Endothelial cell of umbilical vein (primary cell): ENCODE results near the gene ACSL4. TPM values are rescaled to one million over a fixed set of nuclear protein-coding genes. Genes with fewer than 3 reads are reported as not detected.

Experiments
- BruUV-seq: library from RNA; stranded (reverse); fragments of 400-500 nt; replicated peaks from 2 replicates; lab custom pipeline; 2021; lab: Mats Ljungman, UMichigan
- CTCF ChIA-PET: fragments of 300-600, 350-600 bp; sonication (Branson Sonifier 250); formaldehyde crosslinking; loops from one replicate; lab custom pipeline; 2021; ENCODE audit warnings: antibody characterized with exemption, inconsistent platforms; lab: Charles Lee
- POLR2A ChIA-PET: fragments of 300-600, 350-600 bp; sonication (Branson Sonifier 250); formaldehyde crosslinking; loops from one replicate; lab custom pipeline; 2021; ENCODE audit warnings: antibody characterized with exemption, inconsistent platforms; lab: Charles Lee
- DNase-seq: peaks from one replicate; pipeline ENCODE4 v3.0.0-alpha.2; 2011; ENCODE audit warnings: low read depth, low spot score
- FAIRE-seq: peaks from 2 replicates; lab custom pipeline; 2011; peaks lifted over from hg19 to GRCh38; lab: Jason Lieb, UNC
- H2AFZ ChIP-seq: 2 replicates; pipeline ENCODE4 v1.6.0; 2012; ENCODE audit warnings: low read depth, low read length, control low read depth, inconsistent platforms
- H3K27ac ChIP-seq: 2 replicates; pipeline ENCODE4 v1.5.1; 2011; ENCODE audit warnings: low read depth, mild to moderate bottlenecking, control low read depth, low read length, moderate library complexity; ENCODE audit not compliant: insufficient read depth
- H3K27me3 ChIP-seq, 2 experiments: 2 replicates each; pipeline versions ENCODE4 v1.6.0 to v1.6.1; 2011; ENCODE audit warnings: low read length in 2 of 2, mixed read lengths in 1 of 2; ENCODE audit not compliant: control insufficient read depth in 2 of 2, insufficient read depth in 2 of 2
- H3K36me3 ChIP-seq, 2 experiments: 2 replicates in 1 of 2; 3 replicates in 1 of 2; pipeline ENCODE4 v1.5.1; 2011; ENCODE audit warnings: low read length in 2 of 2, mild to moderate bottlenecking in 1 of 2, moderate library complexity in 1 of 2; ENCODE audit not compliant: control insufficient read depth in 2 of 2, insufficient read depth in 2 of 2; ENCODE audit errors: extremely low read depth in 1 of 2
- H3K4me1 ChIP-seq: 3 replicates; pipeline ENCODE4 v1.5.1; 2011; ENCODE audit warnings: mild to moderate bottlenecking, low read length; ENCODE audit not compliant: control insufficient read depth, insufficient read depth; ENCODE audit errors: extremely low read depth
- H3K4me2 ChIP-seq: 2 replicates; pipeline ENCODE4 v1.6.1; 2011; ENCODE audit warnings: low read length, control low read depth, mixed read lengths; ENCODE audit not compliant: insufficient read depth
- H3K4me3 ChIP-seq, 3 experiments: fragments of 200-600 bp in 1 of 3; sonication (generic), shearing (Covaris generic) in 1 of 3; replicated peaks in 1 of 3; 2 replicates each; pipeline ENCODE4 v1.5.1; 2011 to 2016; ENCODE audit warnings: control low read depth in 3 of 3, low read length in 3 of 3, mild to moderate bottlenecking in 2 of 3, inconsistent platforms in 1 of 3, low read depth in 1 of 3, moderate library complexity in 1 of 3; ENCODE audit not compliant: insufficient read depth in 1 of 3
- H3K79me2 ChIP-seq: 2 replicates; pipeline ENCODE4 v1.6.0; 2012; ENCODE audit warnings: low read length, inconsistent platforms; ENCODE audit not compliant: control insufficient read depth, insufficient read depth
- H3K9ac ChIP-seq: replicated peaks from 2 replicates; pipeline ENCODE3; 2011; ENCODE audit warnings: low read length, control low read depth; ENCODE audit not compliant: insufficient read depth; ENCODE audit errors: extremely low read depth
- H3K9me1 ChIP-seq: replicated peaks from 3 replicates; pipeline ENCODE4 v1.6.0; 2011; ENCODE audit warnings: mild to moderate bottlenecking, low read length; ENCODE audit not compliant: control insufficient read depth, insufficient read depth; ENCODE audit errors: extremely low read depth
- H3K9me3 ChIP-seq: replicated peaks from 2 replicates; pipeline ENCODE4 v1.5.1; 2012; ENCODE audit warnings: low read length, inconsistent platforms; ENCODE audit not compliant: control insufficient read depth, insufficient read depth
- H4K20me1 ChIP-seq: replicated peaks from 2 replicates; pipeline ENCODE3; 2011; ENCODE audit warnings: mild to moderate bottlenecking, low read length; ENCODE audit not compliant: control insufficient read depth, insufficient read depth; ENCODE audit errors: extremely low read depth
- CTCF ChIP-seq, 2 donors: IDR thresholded peaks; 1 replicate in 1 of 2; 2 replicates in 1 of 2; pipeline ENCODE4 v1.5.1; 2011; ENCODE audit warnings: low read length in 2 of 2, mild to moderate bottlenecking in 2 of 2, moderate library complexity in 2 of 2, control low read depth in 1 of 2, inconsistent platforms in 1 of 2, low read depth in 1 of 2; ENCODE audit not compliant: insufficient read depth in 1 of 2; ENCODE audit errors: extremely low read depth in 1 of 2
- EZH2 ChIP-seq: IDR thresholded peaks from 2 replicates; pipeline ENCODE4 v1.6.1; 2012; ENCODE audit warnings: borderline replicate concordance, low read depth, mild to moderate bottlenecking, moderate library complexity, low read length, inconsistent platforms; ENCODE audit not compliant: severe bottlenecking
- FOS ChIP-seq: IDR thresholded peaks from 2 replicates; pipeline ENCODE4 v1.6.1; 2011; ENCODE audit warnings: mild to moderate bottlenecking, low read length, moderate library complexity, borderline replicate concordance; ENCODE audit not compliant: insufficient read depth
- GATA2 ChIP-seq: IDR thresholded peaks from 2 replicates; pipeline ENCODE4 v1.7.0; 2011; ENCODE audit warnings: low read depth, mild to moderate bottlenecking, moderate library complexity, mixed read lengths, low read length; ENCODE audit not compliant: insufficient read length, insufficient read depth
- JUN ChIP-seq: IDR thresholded peaks from 2 replicates; pipeline ENCODE4 v1.6.1; 2011; ENCODE audit warnings: borderline replicate concordance, low read depth; ENCODE audit not compliant: insufficient read length, insufficient read depth
- MAX ChIP-seq: IDR thresholded peaks from 2 replicates; pipeline ENCODE4 v1.6.1; 2011; ENCODE audit not compliant: insufficient read depth, insufficient read length
- MYC ChIP-seq: IDR thresholded peaks from one replicate; pipeline ENCODE4 v1.6.1; 2011; ENCODE audit warnings: mild to moderate bottlenecking, low read depth, low read length
- POLR2A ChIP-seq: IDR thresholded peaks from 2 replicates; pipeline ENCODE4 v1.6.1; 2012; ENCODE audit warnings: low read depth, mild to moderate bottlenecking, control low read depth, low read length
- POLR2AphosphoS5 ChIP-seq: IDR thresholded peaks from 2 replicates; pipeline ENCODE4 v1.6.1; 2012; ENCODE audit warnings: low read depth, mild to moderate bottlenecking, control low read depth, low read length, moderate library complexity; ENCODE audit not compliant: insufficient read depth
- dilution Hi-C: fragments of 300-500 bp; cut with MboI; formaldehyde crosslinking; loops from one replicate; pipeline ENCODE4 v1.15.0; 2019; ENCODE audit warnings: low sequenced_read_pairs; ENCODE audit not compliant: extremely low pct_ligation_motif_present
- intact Hi-C: fragments of 100-400 bp; cut with micrococcal nuclease; formaldehyde crosslinking; loops from one replicate; pipeline ENCODE4 v1.10.0; 2022
- polyA plus RNA-seq, 4 experiments: library from polyadenylated mRNA; depleted of rRNA in 3 of 4; stranded (reverse) in 3 of 4; unstranded in 1 of 4; fragments of >200 nt; gene quantifications; 2 replicates each; pipeline versions ENCODE4 v1.2.1 to v1.2.3, GENCODE V29; 2011 to 2012; ENCODE audit warnings: missing spikeins in 1 of 4
- total RNA-seq: library from RNA; stranded (reverse); gene quantifications from 2 replicates; pipeline ENCODE4 v1.2.3, GENCODE V29; 2021

The ACSL4 gene
- total and polyA plus RNA-seq, 2 donors (not counting 3 experiments of a cell fraction or from before 2014, with no cell fraction given), result 20.7 to 85.5 TPM

GRCh38 chrX:109739625-109740432 is 6.8 kb upstream of the ACSL4 start:
- no peak overlapping the region for H3K9ac ChIP-seq
- no peaks in the 10 kb centered on the region for H3K9me1 ChIP-seq
- no peaks in the 10 kb centered on the region for H4K20me1 ChIP-seq
- H3K79me2 ChIP-seq, result no peaks in the 10 kb centered on the region
- BruUV-seq, result no TSS peak
- no peak for DNase-seq
- H3K9me3 ChIP-seq, result no peaks in the 10 kb centered on the region
- H3K36me3 ChIP-seq, result no peaks in the 10 kb centered on the region
- no peaks in the 10 kb centered on the region for H3K27me3 ChIP-seq
- intact Hi-C loops, result loop anchor here (10.0 kb wide), 1 partner anchor 205 kb away; the partner anchor contains the start of gene NXT2
- H3K27ac ChIP-seq, result no peak overlapping the region
- H2AFZ ChIP-seq, result no peak overlapping the region
- TF ChIP-seq POLR2A, result no peak
- CTCF ChIA-PET, result interaction anchor here (1.9 kb wide), 1 partner anchor 117 kb away, joined by 7 read pairs; no protein-coding TSS in a partner anchor
- dilution Hi-C loops, result no loop called here
- H3K4me1 ChIP-seq, result no peaks in the 10 kb centered on the region
- H3K4me3 ChIP-seq, result no peak overlapping the region
- H3K4me2 ChIP-seq, result no peak overlapping the region
- POLR2A ChIA-PET, result no interaction called here
- no peak for FAIRE-seq

- DNase-seq, result no peak
- Histone ChIP-seq H3K4me3 (no peak overlapping the region), H3K9me1 (no peaks in the 10 kb centered on the region), H3K9me3 (no peaks in the 10 kb centered on the region), H3K36me3 (no peaks in the 10 kb centered on the region), H3K4me1 (peaks cover 18% of the 10 kb centered on the region), H2AFZ (no peak overlapping the region), H3K9ac (no peak overlapping the region), H3K79me2 (peaks cover 26% of the 10 kb centered on the region), H3K27ac (no peak overlapping the region), H3K27me3 (no peaks in the 10 kb centered on the region), H4K20me1 (peaks cover 3% of the 10 kb centered on the region), H3K4me2 (no peak overlapping the region)
- CTCF ChIA-PET, result interaction anchor here (4.7 kb wide), 1 partner anchor 122 kb away, joined by 42 read pairs; no protein-coding TSS in a partner anchor
- no peak for TF ChIP-seq FOS
- TF ChIP-seq POLR2AphosphoS5, result no peak
- no peak for TF ChIP-seq MAX
- no peak for TF ChIP-seq JUN
- no peak for TF ChIP-seq EZH2
- TF ChIP-seq GATA2, result no peak
- TF ChIP-seq CTCF (IDR thresholded peaks at IDR 0.05; ENCODE audit: extremely low read depth in 1 of 2, insufficient read depth in 1 of 2, low read depth in 1 of 2, low read length in 2 of 2), result no peak
- no peak for TF ChIP-seq MYC
- TF ChIP-seq POLR2A, result no peak
- dilution Hi-C loops (no loop called here), intact Hi-C loops (loop anchor here (10.0 kb wide), 1 partner anchor 200 kb away; the partner anchor contains the start of gene NXT2)
- no TSS peak for BruUV-seq
- FAIRE-seq, result no peak
- POLR2A ChIA-PET, result no interaction called here
Measured at GRCh38 chrX:109735202-109735744, 2.2 kb upstream of the ACSL4 start.
